HEK293 (cell line): Measurements from ENCODE around the gene NPHP4.

Experiments used
- CTCF ChIA-PET: fragments of 350-600 bp; formaldehyde crosslinking; extraction: SDS; loops from one replicate; lab custom pipeline; 2021; ENCODE audit warnings: antibody characterized with exemption; lab: Yijun Ruan, JAX
- POLR2A ChIA-PET: fragments of 300-600 bp; formaldehyde crosslinking; extraction: SDS; loops from one replicate; lab custom pipeline; 2020; ENCODE audit warnings: antibody characterized with exemption, inconsistent platforms; lab: Yijun Ruan, JAX
- H3K27ac ChIP-seq: fragments of 200-500 bp; sonication (Bioruptor generic); 2 replicates; pipeline ENCODE4 v1.5.1; 2014; ENCODE audit warnings: low read depth, low read length, control low read depth, inconsistent platforms; ENCODE audit errors: extremely low read depth
- H3K36me3 ChIP-seq, 2 experiments: fragments of 200-500 bp in 1 of 2; sonication (Bioruptor generic) in 1 of 2; 1 replicate in 1 of 2; 2 replicates in 1 of 2; pipeline ENCODE4 v1.5.1; 2014 to 2017; ENCODE audit warnings: inconsistent platforms in 2 of 2, low read length in 2 of 2; ENCODE audit not compliant: control insufficient read depth in 2 of 2, insufficient read depth in 1 of 2
- H3K4me1 ChIP-seq: fragments of 200-500 bp; sonication (Bioruptor generic); 2 replicates; pipeline ENCODE4 v1.5.1; 2014; ENCODE audit warnings: mild to moderate bottlenecking, low read length, inconsistent platforms; ENCODE audit not compliant: control insufficient read depth, insufficient read depth
- H3K4me3 ChIP-seq: 2 replicates; pipeline ENCODE4 v1.5.1; 2011; ENCODE audit warnings: low read depth, mild to moderate bottlenecking, control low read depth, low read length, moderate library complexity
- H3K9me3 ChIP-seq: fragments of 200-500 bp; sonication (Bioruptor generic); 2 replicates; pipeline ENCODE4 v1.5.1; 2014; ENCODE audit warnings: low read depth, low read length, inconsistent platforms; ENCODE audit not compliant: control insufficient read depth, insufficient read depth
- HOXC10 ChIP-seq: sonication (generic); formaldehyde crosslinking; IDR thresholded peaks from 2 replicates; pipeline ENCODE4 v1.8.1; 2023; ENCODE audit warnings: mild to moderate bottlenecking, missing genetic modification reagents
- KLF1 ChIP-seq: fragments of 450-650 bp; formaldehyde crosslinking; IDR thresholded peaks from 2 replicates; pipeline ENCODE4 v1.5.1; 2016; ENCODE audit warnings: missing biosample characterization, missing genetic modification characterization
- MYNN ChIP-seq: fragments of 450-650 bp; formaldehyde crosslinking; IDR thresholded peaks from 2 replicates; pipeline ENCODE4 v1.5.1; 2016; ENCODE audit warnings: missing biosample characterization, missing genetic modification characterization, borderline replicate concordance
- SCRT2 ChIP-seq: fragments of 450-650 bp; formaldehyde crosslinking; IDR thresholded peaks from 2 replicates; pipeline ENCODE4 v1.5.1; 2016; ENCODE audit warnings: missing biosample characterization, missing genetic modification characterization
- ZBTB8A ChIP-seq: fragments of 450-650 bp; formaldehyde crosslinking; IDR thresholded peaks from 2 replicates; pipeline ENCODE4 v1.5.1; 2016; ENCODE audit warnings: missing biosample characterization, missing genetic modification characterization
- ZNF132 ChIP-seq: fragments of 450-650 bp; formaldehyde crosslinking; IDR thresholded peaks from 2 replicates; pipeline ENCODE4 v1.5.1; 2017; ENCODE audit warnings: missing biosample characterization, missing genetic modification characterization, borderline replicate concordance
- ZNF341 ChIP-seq: fragments of 450-650 bp; formaldehyde crosslinking; IDR thresholded peaks from 2 replicates; pipeline ENCODE4; 2016; ENCODE audit warnings: low read depth, missing biosample characterization, missing genetic modification characterization
- ZNF449 ChIP-seq: fragments of 450-650 bp; formaldehyde crosslinking; IDR thresholded peaks from 2 replicates; pipeline ENCODE4 v1.5.1; 2017; ENCODE audit warnings: missing biosample characterization, mild to moderate bottlenecking, missing genetic modification characterization, moderate library complexity
- ZNF48 ChIP-seq: fragments of 450-650 bp; formaldehyde crosslinking; IDR thresholded peaks from 2 replicates; pipeline ENCODE4 v1.5.1; 2016; ENCODE audit warnings: missing biosample characterization, missing genetic modification characterization
- ZNF529 ChIP-seq: fragments of 450-650 bp; formaldehyde crosslinking; IDR thresholded peaks from 2 replicates; pipeline ENCODE4 v1.5.1; 2017; ENCODE audit warnings: missing genetic modification characterization, missing biosample characterization; ENCODE audit not compliant: insufficient replicate concordance
- ZNF530 ChIP-seq: fragments of 450-650 bp; formaldehyde crosslinking; IDR thresholded peaks from 2 replicates; pipeline ENCODE4 v1.5.1; 2016; ENCODE audit warnings: low read depth, missing biosample characterization, missing genetic modification characterization
- ZNF560 ChIP-seq: fragments of 450-650 bp; formaldehyde crosslinking; IDR thresholded peaks from 2 replicates; pipeline ENCODE4 v1.5.1; 2017; ENCODE audit warnings: missing biosample characterization, missing genetic modification characterization, borderline replicate concordance
- ZNF596 ChIP-seq: fragments of 450-650 bp; IDR thresholded peaks from 2 replicates; pipeline ENCODE4 v1.5.0; 2018; ENCODE audit warnings: missing biosample characterization, mild to moderate bottlenecking, missing genetic modification characterization, moderate library complexity
- ZNF768 ChIP-seq: fragments of 450-650 bp; formaldehyde crosslinking; IDR thresholded peaks from 2 replicates; pipeline ENCODE4 v1.5.1; 2018; ENCODE audit warnings: missing biosample characterization, mild to moderate bottlenecking, missing genetic modification characterization
- ZXDB ChIP-seq: fragments of 450-650 bp; formaldehyde crosslinking; IDR thresholded peaks from 2 replicates; pipeline ENCODE4 v1.5.1; 2016; ENCODE audit warnings: missing biosample characterization, missing genetic modification characterization
- TF ChIP-seq, protein P1 (sequence below): IDR thresholded peaks from 2 replicates; pipeline ENCODE4 v1.6.1; 2011; ENCODE audit warnings: mild to moderate bottlenecking, low read depth, low read length, borderline replicate concordance
- TF ChIP-seq, protein P2 (sequence below): fragments of 450-650 bp; formaldehyde crosslinking; IDR thresholded peaks from 2 replicates; pipeline ENCODE4 v1.5.1; 2017; ENCODE audit warnings: missing biosample characterization, missing genetic modification characterization
- TF ChIP-seq, protein P3 (sequence below): fragments of 450-650 bp; formaldehyde crosslinking; IDR thresholded peaks from 2 replicates; pipeline ENCODE4 v1.5.1; 2017; ENCODE audit warnings: missing biosample characterization, missing genetic modification characterization
- TF ChIP-seq, protein P4 (sequence below): fragments of 450-650 bp; formaldehyde crosslinking; IDR thresholded peaks from 2 replicates; pipeline ENCODE4 v1.5.1; 2016; ENCODE audit warnings: missing biosample characterization, missing genetic modification characterization

The NPHP4 gene

GRCh38 chr1:5903680-5904079 is 88.5 kb downstream of the NPHP4 start (continued):
- no peak for TF ChIP-seq ZNF449 (tag by site-specific recombination)
- no peak for TF ChIP-seq ZNF530 (tag by site-specific recombination)
- no peak for TF ChIP-seq ZNF560 (tag by site-specific recombination)

DNA sequence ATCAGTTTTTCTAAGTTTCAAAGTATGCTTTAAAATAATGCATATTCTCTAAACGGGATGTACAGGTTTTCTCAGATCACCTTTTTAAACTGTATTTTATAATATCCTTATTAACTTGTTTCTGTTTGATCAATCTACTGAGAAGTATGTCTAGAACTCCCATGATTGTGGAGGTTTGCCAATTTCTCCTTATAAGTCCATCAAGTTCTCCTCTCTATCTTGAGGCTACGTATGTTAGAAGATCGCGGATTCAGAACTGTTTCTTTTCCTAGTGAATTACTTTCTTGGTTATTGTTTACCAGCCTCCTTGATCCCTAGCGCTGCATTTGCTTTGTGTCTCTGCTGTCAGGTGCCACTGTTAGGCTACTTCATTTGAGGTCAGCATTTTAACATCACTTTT is 89.2 kb downstream of the NPHP4 start:
- ChIA-PET POLR2A (no interaction called here), CTCF (no interaction called here)
- H3K27ac ChIP-seq, result no peak overlapping the region

DNA sequence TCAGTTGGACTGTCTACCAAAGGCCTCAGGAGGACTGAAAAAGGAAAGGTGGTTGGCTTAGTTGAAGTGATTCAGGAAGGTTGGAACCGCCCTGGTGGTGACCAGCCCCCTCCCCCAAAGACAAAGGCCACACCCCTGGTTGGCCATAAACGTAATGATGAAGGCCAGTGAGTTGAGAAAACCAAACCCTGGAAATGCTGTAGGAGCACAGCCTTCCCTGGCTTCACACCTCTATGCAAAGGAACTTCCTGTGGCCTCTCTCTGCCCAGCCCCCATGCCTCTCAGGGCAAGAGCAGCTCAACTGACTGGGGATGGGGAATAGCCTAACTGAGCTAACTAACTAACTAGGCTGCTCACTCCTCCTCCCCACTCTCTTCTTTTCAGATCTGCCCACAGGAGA is 90.4 kb downstream of the NPHP4 start:
- H3K9me3 ChIP-seq, result no peaks in the 10 kb centered on the region
- H3K4me3 ChIP-seq, result no peak overlapping the region
- POLR2A ChIA-PET, result no interaction called here
- CTCF ChIA-PET, result no interaction called here
- TF ChIP-seq, protein P1, sequence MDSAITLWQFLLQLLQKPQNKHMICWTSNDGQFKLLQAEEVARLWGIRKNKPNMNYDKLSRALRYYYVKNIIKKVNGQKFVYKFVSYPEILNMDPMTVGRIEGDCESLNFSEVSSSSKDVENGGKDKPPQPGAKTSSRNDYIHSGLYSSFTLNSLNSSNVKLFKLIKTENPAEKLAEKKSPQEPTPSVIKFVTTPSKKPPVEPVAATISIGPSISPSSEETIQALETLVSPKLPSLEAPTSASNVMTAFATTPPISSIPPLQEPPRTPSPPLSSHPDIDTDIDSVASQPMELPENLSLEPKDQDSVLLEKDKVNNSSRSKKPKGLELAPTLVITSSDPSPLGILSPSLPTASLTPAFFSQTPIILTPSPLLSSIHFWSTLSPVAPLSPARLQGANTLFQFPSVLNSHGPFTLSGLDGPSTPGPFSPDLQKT, result no peak
- TF ChIP-seq ZXDB (tag by site-specific recombination), result no peak
- no peak for TF ChIP-seq ZNF341
- TF ChIP-seq, protein P2, sequence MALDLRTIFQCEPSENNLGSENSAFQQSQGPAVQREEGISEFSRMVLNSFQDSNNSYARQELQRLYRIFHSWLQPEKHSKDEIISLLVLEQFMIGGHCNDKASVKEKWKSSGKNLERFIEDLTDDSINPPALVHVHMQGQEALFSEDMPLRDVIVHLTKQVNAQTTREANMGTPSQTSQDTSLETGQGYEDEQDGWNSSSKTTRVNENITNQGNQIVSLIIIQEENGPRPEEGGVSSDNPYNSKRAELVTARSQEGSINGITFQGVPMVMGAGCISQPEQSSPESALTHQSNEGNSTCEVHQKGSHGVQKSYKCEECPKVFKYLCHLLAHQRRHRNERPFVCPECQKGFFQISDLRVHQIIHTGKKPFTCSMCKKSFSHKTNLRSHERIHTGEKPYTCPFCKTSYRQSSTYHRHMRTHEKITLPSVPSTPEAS, result no peak
- TF ChIP-seq, all 188 proteins: peak for 0
- Histone ChIP-seq H3K27ac (no peak overlapping the region), H3K4me1 (no peaks in the 10 kb centered on the region), H3K36me3 (peaks cover 0 to 68% of the 10 kb centered on the region in 2 experiments; a peak in 1 of 3 replicates)

More for the DNA sequence above, 89.2 kb downstream of the NPHP4 start:
- peaks cover 0 to 69% of the 10 kb centered on the region in 2 experiments; a peak in 1 of 3 replicates for H3K36me3 ChIP-seq
- no peak for TF ChIP-seq ZNF529 (tag by site-specific recombination)
- no peak for TF ChIP-seq ZNF132 (tag by site-specific recombination)
- no peak for TF ChIP-seq MYNN (tag by site-specific recombination)
- no peak for TF ChIP-seq ZNF768 (tag by site-specific recombination)
- TF ChIP-seq KLF1 (tag by site-specific recombination), result no peak
- no peak for TF ChIP-seq ZBTB8A (tag by site-specific recombination)
- TF ChIP-seq ZNF596 (tag by site-specific recombination), result no peak
- TF ChIP-seq, protein P3, sequence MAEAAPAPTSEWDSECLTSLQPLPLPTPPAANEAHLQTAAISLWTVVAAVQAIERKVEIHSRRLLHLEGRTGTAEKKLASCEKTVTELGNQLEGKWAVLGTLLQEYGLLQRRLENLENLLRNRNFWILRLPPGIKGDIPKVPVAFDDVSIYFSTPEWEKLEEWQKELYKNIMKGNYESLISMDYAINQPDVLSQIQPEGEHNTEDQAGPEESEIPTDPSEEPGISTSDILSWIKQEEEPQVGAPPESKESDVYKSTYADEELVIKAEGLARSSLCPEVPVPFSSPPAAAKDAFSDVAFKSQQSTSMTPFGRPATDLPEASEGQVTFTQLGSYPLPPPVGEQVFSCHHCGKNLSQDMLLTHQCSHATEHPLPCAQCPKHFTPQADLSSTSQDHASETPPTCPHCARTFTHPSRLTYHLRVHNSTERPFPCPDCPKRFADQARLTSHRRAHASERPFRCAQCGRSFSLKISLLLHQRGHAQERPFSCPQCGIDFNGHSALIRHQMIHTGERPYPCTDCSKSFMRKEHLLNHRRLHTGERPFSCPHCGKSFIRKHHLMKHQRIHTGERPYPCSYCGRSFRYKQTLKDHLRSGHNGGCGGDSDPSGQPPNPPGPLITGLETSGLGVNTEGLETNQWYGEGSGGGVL (tag by site-specific recombination), result no peak
- no peak for TF ChIP-seq ZNF341
- TF ChIP-seq, protein P4, sequence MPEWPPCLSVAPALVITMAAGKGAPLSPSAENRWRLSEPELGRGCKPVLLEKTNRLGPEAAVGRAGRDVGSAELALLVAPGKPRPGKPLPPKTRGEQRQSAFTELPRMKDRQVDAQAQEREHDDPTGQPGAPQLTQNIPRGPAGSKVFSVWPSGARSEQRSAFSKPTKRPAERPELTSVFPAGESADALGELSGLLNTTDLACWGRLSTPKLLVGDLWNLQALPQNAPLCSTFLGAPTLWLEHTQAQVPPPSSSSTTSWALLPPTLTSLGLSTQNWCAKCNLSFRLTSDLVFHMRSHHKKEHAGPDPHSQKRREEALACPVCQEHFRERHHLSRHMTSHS, result no peak
- TF ChIP-seq ZNF48 (tag by site-specific recombination), result no peak
- no peak for TF ChIP-seq SCRT2 (tag by site-specific recombination)
- no peak for TF ChIP-seq HOXC10 (CRISPR knock-in tag)
- TF ChIP-seq, all 188 proteins: peak for 0
- no peaks in the 10 kb centered on the region for H3K4me1 ChIP-seq
- no peaks in the 10 kb centered on the region for H3K9me3 ChIP-seq
- no peak overlapping the region for H3K4me3 ChIP-seq
